Measurements from ENCODE around the gene MRTFA. TPM values are rescaled to one million over a fixed set of nuclear protein-coding genes. Genes with fewer than 3 reads are reported as not detected.

Gene MRTFA
- total RNA-seq, 1 donor from 2014 or later: 52.8 TPM

DNA sequence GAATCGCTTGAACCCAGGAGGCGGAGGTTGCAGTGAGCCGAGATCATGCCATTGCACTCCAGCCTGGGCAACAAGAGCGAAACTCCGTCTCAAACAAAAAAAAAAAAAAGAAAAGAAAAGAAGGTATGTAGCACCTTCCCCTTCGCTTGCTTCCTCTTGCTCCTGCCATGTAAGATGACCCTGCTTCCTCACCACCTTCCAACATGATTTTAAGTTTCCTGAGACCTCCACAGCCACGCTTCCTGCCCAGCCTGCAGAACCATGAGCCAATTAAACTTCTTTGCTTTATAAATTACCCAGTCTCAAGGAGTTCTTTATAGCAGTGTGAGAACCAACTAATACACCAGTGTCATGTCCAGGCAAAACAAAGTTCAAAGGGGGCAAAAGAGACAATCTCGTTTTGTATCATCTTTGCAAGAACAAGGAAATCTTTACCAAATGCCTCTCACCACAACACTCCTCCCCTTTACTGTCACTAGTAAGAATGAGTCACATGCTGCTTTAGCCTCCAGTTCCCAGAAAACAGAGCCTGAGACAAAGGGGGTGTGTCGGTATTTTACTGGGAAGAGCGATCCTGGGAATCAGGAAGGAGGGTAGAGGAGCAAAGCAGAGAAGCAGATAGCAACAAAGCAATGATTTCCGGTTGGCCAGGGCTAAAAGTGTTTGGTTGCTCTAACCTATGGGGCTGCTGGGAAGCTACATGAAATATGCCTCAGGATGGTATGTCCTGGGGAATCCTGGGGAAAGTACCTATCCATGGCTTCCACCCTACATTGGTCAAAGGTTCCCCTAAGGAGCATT is 32.3 kb upstream of the MRTFA start:
- Mint-ChIP-seq H3K4me1 (peaks cover 23% of the 10 kb centered on the region), H3K36me3 (ENCODE audit: low read depth) (no peaks in the 10 kb centered on the region), H3K27me3 (ENCODE audit: low read depth) (no peaks in the 10 kb centered on the region), H3K27ac (ENCODE audit: unreplicated experiment) (no peak overlapping the region), H3K4me3 (no peak overlapping the region), H3K9me3 (no peaks in the 10 kb centered on the region)
- TF ChIP-seq, protein P1, sequence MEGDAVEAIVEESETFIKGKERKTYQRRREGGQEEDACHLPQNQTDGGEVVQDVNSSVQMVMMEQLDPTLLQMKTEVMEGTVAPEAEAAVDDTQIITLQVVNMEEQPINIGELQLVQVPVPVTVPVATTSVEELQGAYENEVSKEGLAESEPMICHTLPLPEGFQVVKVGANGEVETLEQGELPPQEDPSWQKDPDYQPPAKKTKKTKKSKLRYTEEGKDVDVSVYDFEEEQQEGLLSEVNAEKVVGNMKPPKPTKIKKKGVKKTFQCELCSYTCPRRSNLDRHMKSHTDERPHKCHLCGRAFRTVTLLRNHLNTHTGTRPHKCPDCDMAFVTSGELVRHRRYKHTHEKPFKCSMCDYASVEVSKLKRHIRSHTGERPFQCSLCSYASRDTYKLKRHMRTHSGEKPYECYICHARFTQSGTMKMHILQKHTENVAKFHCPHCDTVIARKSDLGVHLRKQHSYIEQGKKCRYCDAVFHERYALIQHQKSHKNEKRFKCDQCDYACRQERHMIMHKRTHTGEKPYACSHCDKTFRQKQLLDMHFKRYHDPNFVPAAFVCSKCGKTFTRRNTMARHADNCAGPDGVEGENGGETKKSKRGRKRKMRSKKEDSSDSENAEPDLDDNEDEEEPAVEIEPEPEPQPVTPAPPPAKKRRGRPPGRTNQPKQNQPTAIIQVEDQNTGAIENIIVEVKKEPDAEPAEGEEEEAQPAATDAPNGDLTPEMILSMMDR (conservative IDR thresholded peaks at IDR 0.05): no peak
- no peak for DNase-seq (ENCODE audit: low read depth, low spot score)

DNA sequence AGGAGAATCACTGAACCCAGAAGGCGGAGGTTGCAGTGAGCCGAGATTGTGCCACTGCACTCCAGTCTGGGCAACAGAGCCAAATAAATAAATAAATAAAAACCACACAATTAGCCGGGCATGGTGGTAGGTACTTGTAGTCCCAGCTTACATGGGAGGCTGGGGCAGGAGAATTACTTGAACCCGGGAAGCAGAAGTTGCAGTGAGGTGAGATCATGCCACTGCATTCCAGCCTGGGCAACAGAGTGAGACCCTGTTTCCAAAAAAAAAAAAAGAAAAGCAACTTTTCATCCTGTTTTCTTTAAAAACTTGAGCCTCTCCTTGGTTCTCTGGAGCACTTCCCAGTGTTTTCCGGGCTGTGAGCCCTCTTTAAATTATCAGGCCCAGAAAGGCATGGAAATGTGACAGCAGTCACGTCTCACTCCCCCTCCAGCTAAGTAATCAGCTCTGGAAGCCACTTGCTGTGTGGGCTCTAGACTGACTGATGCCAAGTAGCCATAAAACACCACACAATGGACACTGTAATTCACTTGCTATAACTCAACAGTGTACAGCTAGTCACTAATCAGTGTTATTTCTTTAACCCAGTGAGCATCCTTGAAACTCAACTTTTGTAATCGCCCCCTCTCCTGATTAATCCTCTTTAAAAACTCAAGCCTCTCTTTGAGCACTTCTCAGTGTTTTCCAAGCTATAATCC is 29.8 kb upstream of the MRTFA start:
- TF ChIP-seq, protein P1 (conservative IDR thresholded peaks at IDR 0.05): no peak
- H3K27ac Mint-ChIP-seq (ENCODE audit: unreplicated experiment): no peak overlapping the region
- no peak for DNase-seq (ENCODE audit: low read depth, low spot score)
- H3K36me3 Mint-ChIP-seq (ENCODE audit: low read depth): no peaks in the 10 kb centered on the region
- H3K4me3 Mint-ChIP-seq: no peak overlapping the region
- peaks cover 23% of the 10 kb centered on the region for H3K4me1 Mint-ChIP-seq
- no peaks in the 10 kb centered on the region for H3K9me3 Mint-ChIP-seq
- no peaks in the 10 kb centered on the region for H3K27me3 Mint-ChIP-seq (ENCODE audit: low read depth)

DNA sequence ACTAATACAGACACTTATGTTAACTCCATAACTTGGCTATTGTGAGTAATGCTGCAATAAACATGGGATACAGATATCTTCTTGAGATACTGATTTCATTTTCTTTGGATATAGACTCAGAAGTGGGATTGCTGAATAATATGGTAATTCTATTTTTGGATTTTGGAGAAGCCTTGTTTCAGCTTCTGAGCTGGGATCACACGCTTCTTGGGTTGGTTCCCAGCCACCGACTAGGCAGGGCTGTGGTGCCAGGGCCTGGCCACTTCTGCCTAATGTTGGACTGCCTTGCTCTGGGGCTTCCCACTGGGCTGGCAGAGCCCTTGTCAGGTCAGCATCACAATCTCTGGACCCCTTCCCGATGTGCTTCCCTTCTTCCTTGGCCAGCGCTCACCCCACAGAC is 28.8 kb upstream of the MRTFA start:
- peaks cover 23% of the 10 kb centered on the region for H3K4me1 Mint-ChIP-seq
- H3K4me3 Mint-ChIP-seq: no peak overlapping the region
- no peaks in the 10 kb centered on the region for H3K9me3 Mint-ChIP-seq
- no peak for DNase-seq (ENCODE audit: low read depth, low spot score)
- H3K27ac Mint-ChIP-seq (ENCODE audit: unreplicated experiment): peak overlapping the region; percentile 5
- no peaks in the 10 kb centered on the region for H3K27me3 Mint-ChIP-seq (ENCODE audit: low read depth)
- H3K36me3 Mint-ChIP-seq (ENCODE audit: low read depth): no peaks in the 10 kb centered on the region
- TF ChIP-seq, protein P1 (conservative IDR thresholded peaks at IDR 0.05): no peak

DNA sequence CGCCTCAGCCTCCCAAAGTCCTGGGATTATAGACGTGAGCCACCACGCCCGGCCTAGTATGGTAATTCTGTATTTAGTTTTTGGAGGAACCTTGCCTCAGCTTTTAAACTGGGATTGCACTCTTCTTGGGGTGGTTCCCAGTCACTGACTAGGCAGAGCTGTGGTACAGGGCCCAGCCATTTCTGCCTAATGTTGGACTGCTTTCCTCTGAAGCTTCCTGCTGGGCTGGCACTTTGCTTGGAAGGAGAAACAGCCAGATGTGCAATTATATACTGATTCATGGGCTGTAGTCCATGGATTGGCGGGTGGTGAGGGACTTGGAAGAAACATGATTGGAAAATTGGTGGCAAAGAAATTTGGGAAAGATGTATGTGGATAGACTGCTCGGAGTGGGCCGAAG is 25.2 kb upstream of the MRTFA start:
- H3K27ac Mint-ChIP-seq (ENCODE audit: unreplicated experiment): no peak overlapping the region
- H3K4me3 Mint-ChIP-seq: no peak overlapping the region

DNA sequence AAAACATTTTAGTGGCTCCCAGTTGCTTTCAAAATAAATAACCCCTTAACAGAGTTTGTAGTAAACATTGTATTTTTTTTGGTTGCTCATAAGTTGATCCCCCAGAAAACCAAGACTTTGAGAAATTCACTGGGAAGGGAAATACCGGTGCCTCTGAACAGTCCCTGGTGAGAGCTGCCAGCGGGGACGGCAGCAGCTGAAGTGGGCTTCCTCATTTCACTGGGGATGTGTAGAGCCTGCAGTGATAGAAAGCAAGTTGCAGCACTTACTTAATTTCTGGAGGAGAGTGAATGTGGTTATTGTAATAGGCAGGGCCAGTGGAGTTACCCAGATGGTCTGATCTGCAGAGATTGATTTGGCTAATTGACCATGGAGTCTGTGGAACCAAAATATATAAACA is 24.2 kb upstream of the MRTFA start:
- TF ChIP-seq, protein P1 (conservative IDR thresholded peaks at IDR 0.05): no peak
- H3K9me3 Mint-ChIP-seq: no peaks in the 10 kb centered on the region
- H3K4me3 Mint-ChIP-seq: no peak overlapping the region
- H3K27ac Mint-ChIP-seq (ENCODE audit: unreplicated experiment): peak overlapping the region; percentile 63
- DNase-seq (ENCODE audit: low read depth, low spot score): no peak
- no peaks in the 10 kb centered on the region for H3K36me3 Mint-ChIP-seq (ENCODE audit: low read depth)
- H3K4me1 Mint-ChIP-seq: no peaks in the 10 kb centered on the region
- no peaks in the 10 kb centered on the region for H3K27me3 Mint-ChIP-seq (ENCODE audit: low read depth)

More for the DNA sequence above, 25.2 kb upstream of the MRTFA start:
- TF ChIP-seq, protein P1 (conservative IDR thresholded peaks at IDR 0.05): no peak
- Mint-ChIP-seq H3K27me3 (ENCODE audit: low read depth) (no peaks in the 10 kb centered on the region), H3K9me3 (no peaks in the 10 kb centered on the region), H3K36me3 (ENCODE audit: low read depth) (no peaks in the 10 kb centered on the region), H3K4me1 (peaks cover 4% of the 10 kb centered on the region)
- no peak for DNase-seq (ENCODE audit: low read depth, low spot score)

Measured in neural crest cell (in vitro differentiated cells).